Esophagus squamous epithelium (tissue), 5 donors: Measurements from ENCODE around the gene LRRC61. TPM values are rescaled to one million over a fixed set of nuclear protein-coding genes. Genes with fewer than 3 reads are reported as not detected.
A peak's percentile ranks its signal among the peaks of the same experiment; 100 is the strongest.

Source experiments
- DNase-seq: peaks from one replicate; lab custom pipeline; 2025; lab: John Stamatoyannopoulos, UW
- H3K27ac ChIP-seq, 4 donors: fragments of 200-600 bp; sonication (generic); one replicate each; pipeline ENCODE4 v1.5.1; 2016 to 2019; ENCODE audit warnings: mild to moderate bottlenecking in 1 of 4
- H3K27me3 ChIP-seq, 4 donors: fragments of 200-600 bp; sonication (generic); 1 replicate in 3 of 4; 2 replicates in 1 of 4; pipeline versions ENCODE4 v1.5.1 to v1.6.0; 2017 to 2021; ENCODE audit warnings: antibody characterized with exemption in 1 of 4
- H3K36me3 ChIP-seq, 3 donors: fragments of 200-600 bp; sonication (generic); one replicate each; pipeline ENCODE4 v1.5.1; 2016 to 2019
- H3K4me1 ChIP-seq, 3 donors: fragments of 200-600 bp; sonication (generic); one replicate each; pipeline ENCODE4 v1.5.1; 2017 to 2019
- H3K4me3 ChIP-seq, 4 donors: fragments of 200-600 bp; sonication (generic); 1 replicate in 3 of 4; 2 replicates in 1 of 4; pipeline ENCODE4 v1.5.1; 2016 to 2019; ENCODE audit warnings: mild to moderate bottlenecking in 2 of 4, moderate library complexity in 1 of 4
- H3K9me3 ChIP-seq, 3 donors: fragments of 200-600 bp; sonication (generic); one replicate each; pipeline ENCODE4 v1.5.1; 2016 to 2019
- POLR2A ChIP-seq, 4 donors: fragments of 450-650 bp; IDR thresholded peaks; one replicate each; pipeline ENCODE4 v1.6.1; 2017; ENCODE audit warnings: antibody characterized with exemption in 4 of 4, mild to moderate bottlenecking in 4 of 4, moderate library complexity in 3 of 4
- WGBS, 2 donors: methylation state at CpG; one replicate each; pipeline ENCODE4 v1.1.5; 2018; 5-methylcytosine and 5-hydroxymethylcytosine counted together
- intact Hi-C: fragments of 100-400 bp; cut with DNase I; formaldehyde crosslinking; loops from one replicate; pipeline ENCODE4 v1.15.0; 2022
- total RNA-seq, 4 donors: library from RNA; depleted of rRNA; stranded (reverse); fragments of >200 nt; gene quantifications; one replicate each; pipeline ENCODE4 v1.1.0, GENCODE V29; 2016
- TF ChIP-seq, protein P1 (sequence below), 6 experiments: fragments of 450-650 bp in 4 of 6; fragments of 200-600 bp in 2 of 6; sonication (generic) in 2 of 6; IDR thresholded peaks; one replicate each; pipeline ENCODE4 v1.5.1; 2016 to 2019; ENCODE audit warnings: antibody characterized with exemption in 6 of 6, mild to moderate bottlenecking in 4 of 6, moderate library complexity in 4 of 6
- donor health status: DM: yes; HTN: yes; CAD: no.

LRRC61 gene
- total RNA-seq, 4 donors from 2014 or later = 12.1 to 24.5 (median 14.5) TPM

- H3K36me3 ChIP-seq = peaks cover 14 to 43% (median 18%) of the 10 kb centered on the region in 3 donors
- H3K9me3 ChIP-seq = no peaks in the 10 kb centered on the region
- TF ChIP-seq, protein P1, sequence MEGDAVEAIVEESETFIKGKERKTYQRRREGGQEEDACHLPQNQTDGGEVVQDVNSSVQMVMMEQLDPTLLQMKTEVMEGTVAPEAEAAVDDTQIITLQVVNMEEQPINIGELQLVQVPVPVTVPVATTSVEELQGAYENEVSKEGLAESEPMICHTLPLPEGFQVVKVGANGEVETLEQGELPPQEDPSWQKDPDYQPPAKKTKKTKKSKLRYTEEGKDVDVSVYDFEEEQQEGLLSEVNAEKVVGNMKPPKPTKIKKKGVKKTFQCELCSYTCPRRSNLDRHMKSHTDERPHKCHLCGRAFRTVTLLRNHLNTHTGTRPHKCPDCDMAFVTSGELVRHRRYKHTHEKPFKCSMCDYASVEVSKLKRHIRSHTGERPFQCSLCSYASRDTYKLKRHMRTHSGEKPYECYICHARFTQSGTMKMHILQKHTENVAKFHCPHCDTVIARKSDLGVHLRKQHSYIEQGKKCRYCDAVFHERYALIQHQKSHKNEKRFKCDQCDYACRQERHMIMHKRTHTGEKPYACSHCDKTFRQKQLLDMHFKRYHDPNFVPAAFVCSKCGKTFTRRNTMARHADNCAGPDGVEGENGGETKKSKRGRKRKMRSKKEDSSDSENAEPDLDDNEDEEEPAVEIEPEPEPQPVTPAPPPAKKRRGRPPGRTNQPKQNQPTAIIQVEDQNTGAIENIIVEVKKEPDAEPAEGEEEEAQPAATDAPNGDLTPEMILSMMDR (IDR thresholded peaks at IDR 0.05) = no peak
- no peak for TF ChIP-seq POLR2A (IDR thresholded peaks at IDR 0.05)
- no peak for DNase-seq
- no peaks in the 10 kb centered on the region for H3K27me3 ChIP-seq
- WGBS, 2 donors = 71 to 77% methylated on average over 1 to 4 of the region's 4 CpGs
- peak overlapping the region in 1 of 4 donors; percentile 35 for H3K4me3 ChIP-seq
- peaks cover 46 to 81% (median 52%) of the 10 kb centered on the region in 3 donors for H3K4me1 ChIP-seq
- peak overlapping the region in 3 of 4 donors; percentile 62 to 74 (median 68) for H3K27ac ChIP-seq
- intact Hi-C loops = no loop called here
Observed at GRCh38 chr7:150374026-150374425, 50.9 kb downstream of the LRRC61 start.

- no peaks in the 10 kb centered on the region for H3K27me3 ChIP-seq
- no peak overlapping the region for H3K27ac ChIP-seq
- H3K36me3 ChIP-seq = peaks cover 14 to 43% (median 18%) of the 10 kb centered on the region in 3 donors
- H3K9me3 ChIP-seq = no peaks in the 10 kb centered on the region
- intact Hi-C loops = no loop called here
- TF ChIP-seq, protein P1 (IDR thresholded peaks at IDR 0.05) = no peak
- TF ChIP-seq POLR2A (IDR thresholded peaks at IDR 0.05) = no peak
- WGBS, 2 donors = 96 to 98% methylated on average over 3 to 5 of the region's 5 CpGs
- peaks cover 46 to 79% (median 51%) of the 10 kb centered on the region in 3 donors for H3K4me1 ChIP-seq
- no peak for DNase-seq
- H3K4me3 ChIP-seq = no peak overlapping the region
Observed at GRCh38 chr7:150374472-150374871, 51.3 kb downstream of the LRRC61 start.

- Histone ChIP-seq H3K27me3 (no peaks in the 10 kb centered on the region), H3K27ac (no peak overlapping the region), H3K4me3 (no peak overlapping the region), H3K4me1 (peaks cover 43 to 79% (median 45%) of the 10 kb centered on the region in 3 donors), H3K9me3 (no peaks in the 10 kb centered on the region), H3K36me3 (peaks cover 14 to 39% (median 18%) of the 10 kb centered on the region in 3 donors)
- TF ChIP-seq, protein P1 (IDR thresholded peaks at IDR 0.05) = no peak
- TF ChIP-seq POLR2A (IDR thresholded peaks at IDR 0.05) = no peak
- intact Hi-C loops = no loop called here
- DNase-seq = no peak
- WGBS, 2 donors = 73 to 79% methylated on average over 10 of the region's 10 CpGs
Observed at GRCh38 chr7:150375662-150376521, 52.7 kb downstream of the LRRC61 start.

GRCh38 chr7:150376560-150376959, 53.4 kb downstream of the LRRC61 start:
- intact Hi-C loops = no loop called here
- Histone ChIP-seq H3K36me3 (peaks cover 13 to 32% (median 13%) of the 10 kb centered on the region in 3 donors), H3K4me3 (no peak overlapping the region), H3K27me3 (no peaks in the 10 kb centered on the region), H3K9me3 (no peaks in the 10 kb centered on the region), H3K4me1 (peaks cover 37 to 79% (median 39%) of the 10 kb centered on the region in 3 donors), H3K27ac (peak overlapping the region in 1 of 4 donors; percentile 90)
- TF ChIP-seq, protein P1 (IDR thresholded peaks at IDR 0.05) = no peak
- TF ChIP-seq POLR2A (IDR thresholded peaks at IDR 0.05) = no peak
- no peak for DNase-seq
- 75 to 78% methylated on average over 6 of the region's 6 CpGs for WGBS, 2 donors

- Histone ChIP-seq H3K9me3 (no peaks in the 10 kb centered on the region), H3K27me3 (no peaks in the 10 kb centered on the region), H3K4me1 (peaks cover 37 to 79% (median 39%) of the 10 kb centered on the region in 3 donors), H3K27ac (peak overlapping the region in 1 of 4 donors; percentile 90), H3K36me3 (peaks cover 6 to 26% (median 9%) of the 10 kb centered on the region in 3 donors), H3K4me3 (no peak overlapping the region)
- TF ChIP-seq POLR2A (IDR thresholded peaks at IDR 0.05) = no peak
- TF ChIP-seq, protein P1 (IDR thresholded peaks at IDR 0.05) = no peak
- WGBS, 2 donors = 32 to 39% methylated on average over 3 of the region's 3 CpGs
- intact Hi-C loops = no loop called here
- no peak for DNase-seq
Observed at GRCh38 chr7:150377196-150377595, 54.0 kb downstream of the LRRC61 start.
